ENCODE measurements around the gene AAR2.

- TF ChIP-seq CTCF (IDR thresholded peaks at IDR 0.05; ENCODE audit: borderline replicate concordance, extremely low read depth, low read length, poor library complexity, severe bottlenecking) (no peak), EZH2 (IDR thresholded peaks at IDR 0.05; ENCODE audit: borderline replicate concordance, low read depth, low read length, severe bottlenecking) (no peak)
Observed at GRCh38 chr20:36266189-36266588, 29.9 kb downstream of the AAR2 start.

Data from DND-41 (cell line).